ENCODE measurements around the gene ATG9B. TPM values are rescaled to one million over a fixed set of nuclear protein-coding genes. Genes with fewer than 3 reads are reported as not detected.

ATG9B gene
- polyA plus RNA-seq, 1 experiment = 0.15 TPM

- ChIA-PET POLR2A (no interaction called here), CTCF (interaction anchor here (1.8 to 1.9 kb wide), 2 partner anchors 13 to 75 kb away, joined by 5 to 9 read pairs; partner anchors contain the start of gene ABCB8)
- Histone ChIP-seq H3K27me3 (ENCODE audit: control insufficient read depth, insufficient read depth, low read length) (no peaks in the 10 kb centered on the region), H3K4me3 (ENCODE audit: low read depth, low read length) (no peak overlapping the region), H3K36me3 (ENCODE audit: control insufficient read depth, insufficient read depth, low read length) (peaks cover 12% of the 10 kb centered on the region)
- no peak for TF ChIP-seq CTCF (IDR thresholded peaks at IDR 0.05; ENCODE audit: insufficient read depth, low read depth, low read length)
- DNase-seq (ENCODE audit: low read depth) = no peak
These were observed 16.5 kb upstream of the ATG9B start for GRCh38 chr7:151040616-151041375.

- no peak for DNase-seq (ENCODE audit: low read depth)
These were observed 15.7 kb upstream of the ATG9B start for GRCh38 chr7:151039850-151040548.

GRCh38 chr7:151038951-151039849 is 14.9 kb upstream of the ATG9B start:
- H3K27me3 ChIP-seq (ENCODE audit: control insufficient read depth, insufficient read depth, low read length) = no peaks in the 10 kb centered on the region
- CTCF ChIA-PET = interaction anchor here (0.7 to 4.0 kb wide), 5 partner anchors 11 to 76 kb away, joined by 3 to 15 read pairs (median 7); partner anchors contain the start of gene ABCB8
- H3K36me3 ChIP-seq (ENCODE audit: control insufficient read depth, insufficient read depth, low read length) = peaks cover 15% of the 10 kb centered on the region
- POLR2A ChIA-PET = interaction anchor here (1.0 kb wide), 1 partner anchor 11 kb away, joined by 4 read pairs; the partner anchor contains the start of gene ABCB8
- DNase-seq (ENCODE audit: low read depth) = peak; percentile 70
- no peak for TF ChIP-seq CTCF (IDR thresholded peaks at IDR 0.05; ENCODE audit: insufficient read depth, low read depth, low read length)
- no peak overlapping the region for H3K4me3 ChIP-seq (ENCODE audit: low read depth, low read length)

More at GRCh38 chr7:151039850-151040548, 15.7 kb upstream of the ATG9B start:
- no peak for TF ChIP-seq CTCF (IDR thresholded peaks at IDR 0.05; ENCODE audit: insufficient read depth, low read depth, low read length)
- CTCF ChIA-PET = interaction anchor here (1.8 to 4.0 kb wide), 3 partner anchors 12 to 75 kb away, joined by 5 to 15 read pairs (median 9); partner anchors contain the start of gene ABCB8
- Histone ChIP-seq H3K36me3 (ENCODE audit: control insufficient read depth, insufficient read depth, low read length) (peaks cover 14% of the 10 kb centered on the region), H3K4me3 (ENCODE audit: low read depth, low read length) (no peak overlapping the region), H3K27me3 (ENCODE audit: control insufficient read depth, insufficient read depth, low read length) (no peaks in the 10 kb centered on the region)
- POLR2A ChIA-PET = no interaction called here

- H3K27me3 ChIP-seq (ENCODE audit: control insufficient read depth, insufficient read depth, low read length) = no peaks in the 10 kb centered on the region
- no peak for DNase-seq (ENCODE audit: low read depth)
- H3K36me3 ChIP-seq (ENCODE audit: control insufficient read depth, insufficient read depth, low read length) = peaks cover 11% of the 10 kb centered on the region
- ChIA-PET CTCF (interaction anchor here (1.4 kb wide), 1 partner anchor 75 kb away, joined by 3 read pairs; no protein-coding TSS in a partner anchor), POLR2A (no interaction called here)
- no peak overlapping the region for H3K4me3 ChIP-seq (ENCODE audit: low read depth, low read length)
- TF ChIP-seq CTCF (IDR thresholded peaks at IDR 0.05; ENCODE audit: insufficient read depth, low read depth, low read length) = no peak
These were observed 11.6 kb upstream of the ATG9B start for GRCh38 chr7:151035902-151036301.

Measured in BJ (cell line).